Heart right ventricle (tissue), 16 donors: ENCODE results near the gene LRP5. TPM values are rescaled to one million over a fixed set of nuclear protein-coding genes. Genes with fewer than 3 reads are reported as not detected.

Experiments used
- ATAC-seq, 8 donors: fragments of 200-7000 bp; cut with Tn5 transposase; one replicate each; pipeline ENCODE4 v1.9.1; 2020; ENCODE audit warnings: mild to moderate bottlenecking in 8 of 8, moderate library complexity in 8 of 8, moderate number of reproducible peaks in 1 of 8
- DNase-seq, 2 donors: peaks; one replicate each; pipeline ENCODE4 v3.0.0-alpha.2; 2020
- H3K27ac ChIP-seq, 10 donors: fragments of 200-600 bp; sonication (generic) in 2 of 10; one replicate each; pipeline versions ENCODE4 v1.5.0 to v1.8.0; 2020 to 2022; ENCODE audit warnings: mild to moderate bottlenecking in 3 of 10
- H3K27me3 ChIP-seq, 7 donors: fragments of 200-600 bp; one replicate each; pipeline ENCODE4 v1.8.0; 2021 to 2022; ENCODE audit warnings: mild to moderate bottlenecking in 2 of 7
- H3K36me3 ChIP-seq, 9 donors: fragments of 200-600 bp; sonication (generic) in 1 of 9; one replicate each; pipeline versions ENCODE4 v1.5.0 to v1.8.0; 2020 to 2022; ENCODE audit warnings: mild to moderate bottlenecking in 2 of 9
- H3K4me1 ChIP-seq, 9 donors: fragments of 200-600 bp; sonication (generic) in 1 of 9; one replicate each; pipeline versions ENCODE4 v1.5.0 to v1.8.0; 2020 to 2022; ENCODE audit warnings: mild to moderate bottlenecking in 4 of 9
- H3K4me3 ChIP-seq, 10 donors: fragments of 200-600 bp; sonication (generic) in 2 of 10; one replicate each; pipeline versions ENCODE4 v1.5.0 to v1.8.0; 2020 to 2022; ENCODE audit warnings: mild to moderate bottlenecking in 7 of 10, moderate library complexity in 2 of 10
- H3K9me3 ChIP-seq, 11 donors: fragments of 200-600 bp in 10 of 11; sonication (generic) in 2 of 11; one replicate each; pipeline versions ENCODE4 v1.5.0 to v1.8.0; 2013 to 2022; ENCODE audit warnings: mild to moderate bottlenecking in 2 of 11, control low read depth in 1 of 11, moderate library complexity in 1 of 11
- CTCF ChIP-seq, 9 donors: fragments of 200-600 bp; sonication (generic) in 2 of 9; IDR thresholded peaks; one replicate each; pipeline versions ENCODE4 v1.5.0 to v1.8.0; 2021 to 2022; ENCODE audit warnings: antibody characterized with exemption in 9 of 9, mild to moderate bottlenecking in 5 of 9, moderate library complexity in 1 of 9
- WGBS, 2 donors: extraction: QIAGEN DNeasy Blood & Tissue Kit; methylation state at CpG; one replicate each; pipeline ENCODE4 v1.1.7; 2013; ENCODE audit warnings: inconsistent platforms in 1 of 2; 5-methylcytosine and 5-hydroxymethylcytosine counted together
- intact Hi-C, 10 donors: fragments of 100-400 bp; cut with DNase I; formaldehyde crosslinking; loops; one replicate each; pipeline versions ENCODE4 v1.11.1 to v1.14.2; 2022
- polyA plus RNA-seq, 2 donors: library from polyadenylated mRNA; stranded (reverse); fragments of 200-250 nt; gene quantifications; one replicate each; pipeline ENCODE4 v1.2.3, GENCODE V29; 2013
- total RNA-seq, 10 donors: library from RNA; stranded (reverse); fragmentation: NEBNext Ultra II Directional in 3 of 10; extraction: Animal tissue kit (Norgen Biotek cat#: 25700) in 3 of 10; gene quantifications; one replicate each; pipeline versions ENCODE4 v1.2.1 to v1.2.4, GENCODE V29; 2021 to 2023
- donor health status: Arrhythmogenic right ventricular cardiomyopathy.
- donor health status: ischemic (EF 13 %, LVEDD 7.1; RV severe dilation, severe dysfunction).
- donor health status: healthy with polysubstance abuse.
- donor health status: DM: no; HTN: yes; CAD: no.
- donor health status: DM: no; HTN: no; CAD: no.
- donor health status: ischemic (EF 25% LVEDD 6.9; RV normal size, moderate dysfunction).
- donor health status: ischemic (EF 25% LVEDD 5.7; RV mildly dilated, moderate dysfunction).
- donor health status: healthy.
- donor health status: DM: yes; HTN: yes; CAD: no.
- donor health status: Ischemic cardiomyopathy.
- donor health status: ischemic (EF 35%, LVEDD 5.7; RV mildly dilated, moderate dysfunction).
- donor health status: nonischemic (EF 11% LVEDD 7.7; RV severe dilation, severe dysfunction).
- donor health status: DM: yes; HTN: yes; CAD: no.
- donor health status: PGD.
- donor health status: ischemic (EF 29% LVEDD 5.4; RV normal size, mild dysfunction).
- donor health status: nonischemic (EF 23%, LVEDD 6.1; RV moderate dilation, normal function).

The LRP5 gene
- total and polyA plus RNA-seq, 12 donors: 23.2 to 73.3 (median 46.3) TPM

DNA sequence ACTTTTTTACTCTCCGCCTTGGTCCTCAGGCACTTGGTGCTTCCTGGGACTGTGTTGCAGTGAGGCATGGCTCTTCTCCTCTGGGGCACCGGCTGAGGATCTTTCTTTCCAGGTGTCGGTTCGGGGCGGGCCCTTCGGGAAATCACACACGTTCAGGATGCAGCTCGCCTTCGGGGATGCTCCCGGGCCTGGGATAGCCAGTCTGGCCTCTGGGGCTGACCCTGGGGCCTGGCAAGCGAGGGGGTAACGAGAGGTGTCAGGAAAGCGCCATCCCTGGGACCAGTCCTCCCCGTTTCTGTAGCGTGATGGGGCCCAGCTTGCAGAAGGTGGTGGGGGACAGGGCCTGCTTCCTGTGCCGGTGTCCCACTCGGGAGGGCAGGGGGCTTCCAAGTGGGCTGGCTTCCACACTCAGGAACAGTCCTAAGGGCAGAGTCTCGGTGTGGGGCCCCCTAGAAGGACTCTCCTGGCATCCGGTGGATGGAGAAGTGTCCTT lies 53.6 kb downstream of the LRP5 start:
- Histone ChIP-seq H3K36me3 (peaks cover 0 to 71% (median 5%) of the 10 kb centered on the region in 9 donors), H3K4me1 (peaks cover 14 to 20% (median 17%) of the 10 kb centered on the region in 9 donors)
- WGBS, 2 donors: 90 to 91% methylated on average over 19 of the region's 19 CpGs

DNA sequence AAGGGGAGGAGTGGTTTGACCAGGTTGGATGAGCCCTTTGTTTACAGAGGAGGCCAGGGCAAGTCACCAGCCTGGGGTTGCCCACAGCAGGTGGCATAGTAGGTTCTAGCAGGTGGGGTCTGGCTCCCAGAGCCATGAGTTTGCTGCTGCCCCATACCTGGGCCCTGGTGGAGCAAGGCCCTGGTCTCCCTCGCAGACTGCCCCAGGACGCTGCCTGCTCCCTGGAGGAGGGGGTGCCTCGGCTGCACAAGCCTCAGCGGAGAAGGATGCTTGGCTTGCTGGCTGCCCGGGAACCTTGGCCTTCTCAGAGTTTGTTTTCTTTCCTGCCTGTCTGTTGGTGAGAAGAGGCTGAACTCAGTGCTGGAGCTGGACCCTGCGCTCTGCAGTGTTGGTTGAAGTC lies 54.9 kb downstream of the LRP5 start:
- no peak for DNase-seq

More for the DNA sequence above, 53.6 kb downstream of the LRP5 start:
- Histone ChIP-seq H3K27me3 (no peaks in the 10 kb centered on the region), H3K27ac (no peak overlapping the region), H3K9me3 (no peaks in the 10 kb centered on the region), H3K4me3 (no peak overlapping the region)
- no peak for TF ChIP-seq CTCF (IDR thresholded peaks at IDR 0.05)
- intact Hi-C loops: no loop called here
- DNase-seq: no peak
- no peak for ATAC-seq

GRCh38 chr11:68369756-68370155 lies 57.4 kb downstream of the LRP5 start:
- Histone ChIP-seq H3K36me3 (peaks cover 0 to 44% (median 0%) of the 10 kb centered on the region in 9 donors), H3K9me3 (no peaks in the 10 kb centered on the region), H3K27me3 (peaks cover 0 to 3% (median 0%) of the 10 kb centered on the region in 7 donors), H3K4me3 (no peak overlapping the region), H3K4me1 (peaks cover 37 to 56% (median 52%) of the 10 kb centered on the region in 9 donors), H3K27ac (peak overlapping the region; percentile 78 to 94 (median 84))
- no peak for ATAC-seq
- TF ChIP-seq CTCF (IDR thresholded peaks at IDR 0.05): no peak
- whole genome bisulfite sequencing, 2 donors: 81 to 82% methylated on average over 8 of the region's 8 CpGs
- intact Hi-C loops: loop anchor here in 6 of 10 donors (2.0 to 5.0 kb wide), 3 partner anchors 15 to 57 kb away; partner anchors contain the start of gene LRP5 (in 4 of the 6)
- no peak for DNase-seq

More for the DNA sequence above, 54.9 kb downstream of the LRP5 start:
- no peak overlapping the region for H3K4me3 ChIP-seq
- peaks cover 0 to 59% (median under 1%) of the 10 kb centered on the region in 9 donors for H3K36me3 ChIP-seq
- no peak for TF ChIP-seq CTCF (IDR thresholded peaks at IDR 0.05)
- H3K4me1 ChIP-seq: peaks cover 23 to 31% (median 27%) of the 10 kb centered on the region in 9 donors
- no peaks in the 10 kb centered on the region for H3K9me3 ChIP-seq
- H3K27ac ChIP-seq: no peak overlapping the region
- 93 to 95% methylated on average over 6 of the region's 6 CpGs for WGBS, 2 donors
- no peaks in the 10 kb centered on the region for H3K27me3 ChIP-seq
- ATAC-seq: no peak
- intact Hi-C loops: no loop called here

- peaks cover 43 to 63% (median 59%) of the 10 kb centered on the region in 9 donors for H3K4me1 ChIP-seq
- ATAC-seq (peak; percentile 25 to 61 (median 44)), DNase-seq (peak; percentile 39 to 48)
- peaks cover 0 to 3% (median 0%) of the 10 kb centered on the region in 7 donors for H3K27me3 ChIP-seq
- H3K36me3 ChIP-seq: peaks cover 0 to 39% (median 0%) of the 10 kb centered on the region in 9 donors
- no peak overlapping the region for H3K4me3 ChIP-seq
- H3K27ac ChIP-seq: peak overlapping the region; percentile 78 to 94 (median 84)
- H3K9me3 ChIP-seq: no peaks in the 10 kb centered on the region
- intact Hi-C loops: loop anchor here in 6 of 10 donors (2.0 to 5.0 kb wide), 3 partner anchors 16 to 58 kb away; partner anchors contain the start of gene LRP5 (in 4 of the 6)
- no peak for TF ChIP-seq CTCF (IDR thresholded peaks at IDR 0.05)
- 28 to 36% methylated on average over 23 of the region's 23 CpGs for WGBS, 2 donors
Measured at GRCh38 chr11:68370211-68371111, 58.1 kb downstream of the LRP5 start.
